GM20431 (cell line): ENCODE data around the gene PPHLN1.
"Not testable (repeated sequence)": the region's sequence is repeated elsewhere in the genome, so short reads cannot be mapped to it uniquely, and the experiment has no call there.

ENCODE experiments used
- in situ Hi-C: fragments of 300-500 bp; cut with MseI, MboI; formaldehyde crosslinking; loops from one replicate; pipeline ENCODE4 v1.15.0; 2020; ENCODE audit warnings: low sequenced_read_pairs; ENCODE audit not compliant: unreplicated experiment

The PPHLN1 gene

DNA sequence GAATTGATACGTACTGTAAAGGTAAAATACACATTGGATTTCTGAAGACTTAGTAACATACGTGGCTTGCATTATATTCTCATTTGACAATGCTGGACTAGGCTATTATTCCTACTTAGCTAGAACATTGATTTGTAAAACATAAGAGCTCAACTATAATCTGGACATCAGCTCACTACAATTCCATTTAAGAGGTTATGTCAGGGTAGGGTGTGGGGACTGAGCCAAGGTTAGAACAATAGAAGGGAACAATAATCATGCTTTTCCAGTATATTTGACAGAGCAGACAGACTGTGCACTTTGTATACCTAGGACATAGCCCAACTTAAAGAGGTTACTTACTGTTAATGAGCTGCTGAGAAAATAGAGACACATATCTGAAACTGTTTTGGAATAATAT lies 10.9 kb upstream of the PPHLN1 start:
- in situ Hi-C loops, result no loop called here

DNA sequence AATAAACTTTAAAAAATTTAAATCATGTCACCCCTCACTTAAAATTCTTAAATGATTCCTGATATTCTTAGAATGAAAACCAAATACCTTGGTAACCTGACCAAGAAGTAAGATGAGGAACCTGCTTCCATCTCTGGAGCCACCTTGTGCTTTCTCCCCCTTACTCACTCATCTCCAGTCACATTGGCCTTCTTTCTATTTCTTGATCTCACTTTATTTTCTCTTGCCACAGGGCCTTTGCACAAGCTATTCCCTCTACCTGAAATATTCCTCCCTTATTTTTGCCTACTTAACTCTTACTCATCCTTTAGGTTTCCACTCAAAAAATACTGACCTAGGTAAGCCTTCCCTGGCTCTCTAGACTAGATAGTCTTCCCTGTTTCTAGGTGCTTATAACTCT lies 5.2 kb upstream of the PPHLN1 start:
- in situ Hi-C loops, result no loop called here

GRCh38 chr12:42322567-42322966 lies 3.4 kb upstream of the PPHLN1 start:
- in situ Hi-C loops, result no loop called here

DNA sequence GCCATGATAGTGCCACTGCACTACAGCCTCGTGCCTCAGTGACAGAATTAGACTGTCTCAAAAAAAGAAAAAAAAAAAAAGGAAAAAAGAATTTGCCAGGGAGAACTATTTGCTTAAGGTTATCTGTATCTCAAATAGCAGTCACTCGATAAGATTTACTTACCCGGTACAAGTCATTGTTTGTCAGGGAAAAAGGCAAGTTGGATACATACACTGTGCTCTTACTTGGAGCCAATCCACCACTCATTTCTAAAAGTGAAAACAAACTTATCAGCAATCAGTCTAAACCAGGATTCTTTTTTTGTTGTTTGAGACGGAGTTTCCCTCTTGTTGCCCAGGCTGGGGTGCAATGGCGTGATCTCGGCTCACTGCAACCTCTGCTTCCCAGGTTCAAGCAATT lies 2.1 kb upstream of the PPHLN1 start:
- in situ Hi-C loops, result no loop called here

- in situ Hi-C loops, result no loop called here
Measured at GRCh38 chr12:42325326-42325652, 678 bp upstream of the PPHLN1 start.

DNA sequence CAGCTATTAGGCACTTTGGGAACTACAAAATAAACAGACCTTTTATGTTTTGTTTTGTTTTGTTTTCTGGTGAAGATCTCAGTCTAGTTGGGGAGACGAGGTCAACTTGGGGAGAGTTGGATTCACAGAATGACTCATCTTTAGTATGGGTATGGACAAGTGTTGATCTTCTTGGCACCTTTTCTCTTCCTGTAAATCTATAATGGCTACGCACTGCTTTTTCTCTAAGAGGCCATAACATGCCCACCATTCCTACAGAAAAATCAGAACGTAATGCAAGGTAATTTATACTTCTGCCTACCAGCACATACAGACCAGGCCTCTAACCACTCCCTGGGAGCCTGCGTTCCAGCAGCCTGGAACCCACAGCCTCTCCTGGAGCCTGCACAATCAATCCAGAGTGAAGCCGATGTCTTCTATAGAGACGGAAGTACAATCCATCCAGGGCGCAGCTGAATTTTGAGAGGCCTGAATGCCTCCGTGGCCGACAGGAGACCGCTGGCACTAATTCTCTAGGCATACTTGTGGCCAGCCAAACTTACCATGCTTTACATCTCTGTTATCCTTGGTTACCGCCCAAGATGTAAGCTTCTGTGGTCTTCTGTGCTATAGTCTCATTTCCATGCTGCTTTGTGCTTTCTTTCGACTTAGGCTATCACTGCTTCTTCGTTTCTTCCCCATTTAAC lies 717 bp downstream of the PPHLN1 start:
- in situ Hi-C loops, result no loop called here

DNA sequence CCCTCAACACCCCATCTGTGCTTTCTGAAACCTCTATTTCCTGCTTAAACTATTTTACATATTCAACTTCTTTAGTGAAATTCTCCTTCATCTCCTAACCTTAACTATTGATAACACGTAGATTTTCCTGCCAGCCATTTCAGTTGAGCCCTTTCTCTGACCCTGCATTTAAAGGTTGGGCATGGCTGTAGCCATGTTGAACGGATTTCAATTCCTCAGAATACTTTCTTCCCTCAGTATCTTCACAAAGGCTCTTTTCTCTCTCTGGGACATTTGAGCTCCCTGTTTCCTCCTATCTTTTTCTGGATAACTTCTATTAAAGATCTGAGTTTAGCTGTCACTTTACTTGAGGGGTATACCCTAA lies 1.2 kb downstream of the PPHLN1 start:
- in situ Hi-C loops, result no loop called here

DNA sequence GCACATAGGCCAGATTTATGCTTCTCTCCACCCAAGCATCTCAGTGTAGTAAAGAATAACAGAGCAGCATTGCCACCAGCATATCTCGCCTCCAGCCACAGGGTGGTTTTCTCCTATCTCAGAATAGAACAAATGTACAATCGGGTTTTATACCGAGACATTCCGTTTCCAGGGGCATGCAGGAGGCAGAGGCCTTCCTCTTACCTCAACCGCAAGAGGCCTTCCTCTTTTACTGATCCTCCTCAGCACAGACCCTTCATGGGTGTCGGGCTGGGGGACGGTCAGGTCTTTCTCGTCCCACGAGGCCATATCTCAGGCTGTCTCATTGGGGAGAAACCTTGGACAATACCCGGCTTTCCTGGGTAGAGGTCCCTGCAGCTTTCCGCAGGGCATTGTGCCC lies 4.1 kb downstream of the PPHLN1 start:
- in situ Hi-C loops, result not testable (repeated sequence)

DNA sequence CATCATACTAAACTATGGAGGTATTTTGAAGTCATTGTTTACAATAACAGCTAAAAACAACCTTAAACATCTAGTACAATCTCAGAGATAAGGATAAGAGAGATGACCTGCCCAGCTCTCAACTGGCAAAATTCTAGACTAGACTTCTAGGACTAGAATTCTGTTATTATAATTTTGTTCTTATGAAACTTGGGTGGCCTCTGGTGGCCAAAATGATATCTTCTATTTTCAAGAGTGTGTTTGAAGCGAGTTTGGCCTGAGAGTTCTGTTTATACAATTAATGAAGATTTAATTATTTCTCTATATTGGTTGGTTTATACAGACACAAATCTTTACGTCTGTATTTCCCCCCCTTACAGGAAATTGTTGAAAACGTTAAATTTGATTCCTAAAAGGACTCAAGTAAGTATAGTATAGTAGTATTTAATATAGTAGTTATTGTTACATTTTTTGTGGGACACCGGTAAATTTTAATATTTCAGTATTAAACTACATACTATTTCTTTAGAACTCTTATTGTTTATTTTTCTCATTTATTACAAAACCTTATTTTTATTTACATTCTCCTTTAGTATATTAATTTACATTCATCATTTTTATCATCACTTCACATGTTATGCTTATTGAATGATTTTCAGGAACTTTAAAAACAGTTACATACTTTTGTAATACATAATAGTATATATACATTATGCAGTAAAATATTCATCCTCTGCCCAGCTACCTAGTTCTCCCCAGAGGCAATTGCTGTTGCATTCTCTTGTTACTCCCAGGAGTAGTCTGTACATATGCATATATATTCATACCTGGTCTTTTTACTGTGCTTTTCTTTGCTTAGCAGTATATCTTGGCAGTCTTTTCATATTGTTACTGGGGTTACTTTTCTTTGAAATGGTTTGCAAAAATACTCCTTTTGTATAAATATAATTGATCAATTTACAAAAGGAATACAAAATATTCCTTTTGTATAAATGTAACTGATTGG lies 6.6 kb downstream of the PPHLN1 start:
- in situ Hi-C loops, result no loop called here

DNA sequence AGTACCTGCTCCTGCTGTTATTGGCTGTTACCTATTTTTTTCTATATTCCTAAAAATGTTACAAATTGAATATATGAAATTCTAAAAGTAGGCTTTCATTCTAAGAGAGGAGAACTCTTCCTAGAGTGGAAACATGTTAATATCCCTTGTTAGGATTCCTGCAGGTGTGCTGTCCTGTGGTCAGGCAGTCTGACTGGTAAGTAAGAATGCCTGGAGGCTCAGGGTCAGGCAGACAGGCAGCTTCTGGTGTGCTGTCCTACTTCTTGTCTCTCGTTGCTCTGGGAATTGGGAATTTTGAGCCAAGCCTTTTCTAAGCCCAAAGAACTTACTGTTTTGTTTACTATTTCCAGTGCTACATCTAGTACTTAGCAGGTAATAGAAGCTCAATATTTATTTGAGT lies 10.3 kb downstream of the PPHLN1 start:
- in situ Hi-C loops, result no loop called here

GRCh38 chr12:42338280-42338679 lies 12.3 kb downstream of the PPHLN1 start:
- in situ Hi-C loops, result no loop called here

GRCh38 chr12:42342028-42342427 lies 16.1 kb downstream of the PPHLN1 start:
- in situ Hi-C loops, result no loop called here

DNA sequence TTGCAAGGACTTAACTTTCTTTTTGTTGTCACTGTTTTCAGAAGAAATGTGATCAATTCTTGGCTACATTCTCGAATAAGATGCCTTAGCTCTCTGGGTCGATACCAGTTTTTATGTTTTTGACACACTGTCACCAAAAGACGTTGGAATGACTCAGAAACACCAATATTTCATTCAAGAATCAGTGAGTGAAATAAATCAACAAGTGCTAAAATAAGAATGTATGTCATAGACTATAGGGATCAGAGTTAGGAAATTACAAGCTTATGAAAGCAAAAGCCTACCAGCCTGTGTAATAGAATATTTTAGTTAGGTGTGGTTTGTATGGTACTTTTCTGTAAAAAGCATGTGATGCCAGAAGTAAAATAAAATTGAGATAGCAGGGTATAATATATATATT lies 17.8 kb downstream of the PPHLN1 start:
- in situ Hi-C loops, result no loop called here

GRCh38 chr12:42346403-42347002 lies 20.5 kb downstream of the PPHLN1 start:
- in situ Hi-C loops, result no loop called here

DNA sequence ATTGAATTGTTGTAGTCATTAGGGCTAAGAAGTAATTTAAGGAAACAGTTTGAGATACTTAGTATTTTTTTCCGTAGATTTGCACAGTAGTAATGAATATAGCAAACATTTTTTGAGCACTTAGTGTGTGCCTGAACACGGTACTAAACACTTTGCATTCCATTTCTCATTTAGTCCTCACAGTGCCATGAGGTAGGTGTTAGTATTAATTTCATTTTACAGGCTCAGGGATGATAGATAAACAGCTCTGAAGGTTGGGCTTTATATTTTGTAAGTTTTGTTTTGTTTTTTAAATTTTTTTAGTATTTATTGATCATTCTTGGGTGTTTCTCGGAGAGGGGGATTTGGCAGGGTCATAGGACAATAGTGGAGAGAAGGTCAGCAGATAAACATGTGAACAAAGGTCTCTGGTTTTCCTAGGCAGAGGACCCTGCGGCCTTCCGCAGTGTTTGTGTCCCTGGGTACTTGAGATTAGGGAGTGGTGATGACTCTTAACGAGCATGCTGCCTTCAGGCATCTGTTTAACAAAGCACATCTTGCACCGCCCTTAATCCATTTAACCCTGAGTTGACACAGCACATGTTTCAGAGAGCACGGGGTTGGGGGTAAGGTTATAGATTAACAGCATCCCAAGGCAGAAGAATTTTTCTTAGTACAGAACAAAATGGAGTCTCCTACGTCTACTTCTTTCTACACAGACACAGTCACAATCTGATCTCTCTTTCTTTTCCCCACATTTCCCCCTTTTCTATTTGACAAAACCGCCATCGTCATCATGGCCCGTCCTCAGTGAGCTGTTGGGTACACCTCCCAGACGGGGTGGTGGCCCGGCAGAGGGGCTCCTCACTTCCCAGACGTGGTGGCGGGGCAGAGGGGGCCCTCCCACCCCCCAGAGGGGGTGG lies 23.4 kb downstream of the PPHLN1 start:
- in situ Hi-C loops, result not testable (repeated sequence)

DNA sequence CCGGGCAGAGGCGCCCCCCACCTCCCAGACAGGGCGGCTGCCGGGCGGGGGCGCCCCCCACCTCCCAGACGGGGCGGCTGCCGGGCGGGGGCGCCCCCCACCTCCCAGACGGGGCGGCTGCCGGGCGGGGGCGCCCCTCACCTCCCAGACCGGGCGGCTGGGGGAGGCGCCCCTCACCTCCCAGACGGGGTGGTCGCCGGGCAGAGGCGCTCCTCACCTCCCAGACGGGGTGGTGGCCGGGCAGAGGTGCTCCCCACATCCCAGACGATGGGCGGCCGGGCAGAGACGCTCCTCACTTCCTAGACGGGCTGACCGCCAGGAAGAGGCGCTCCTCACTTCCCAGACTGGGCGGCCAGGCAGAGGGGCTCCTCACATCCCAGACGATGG lies 24.0 kb downstream of the PPHLN1 start:
- in situ Hi-C loops, result not testable (repeated sequence)

DNA sequence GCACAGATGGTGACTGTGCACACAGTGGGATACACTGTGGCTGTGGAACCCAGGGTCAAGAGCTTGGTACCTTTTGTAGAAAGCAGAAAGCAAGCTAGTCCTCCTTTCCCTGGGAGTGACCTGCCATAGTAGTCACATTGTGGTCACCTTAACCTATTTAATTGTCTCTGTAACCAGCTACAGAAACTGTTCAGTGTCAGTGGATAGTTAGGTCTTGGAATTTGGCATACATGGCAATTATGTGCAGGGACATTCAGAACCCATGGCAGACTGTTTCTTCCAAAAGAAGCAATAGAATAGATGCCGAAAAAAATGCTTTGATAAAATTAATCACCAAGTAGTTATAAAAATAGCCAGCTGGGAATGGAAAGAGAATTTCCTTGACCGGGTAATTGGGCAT lies 30.4 kb downstream of the PPHLN1 start:
- in situ Hi-C loops, result no loop called here

DNA sequence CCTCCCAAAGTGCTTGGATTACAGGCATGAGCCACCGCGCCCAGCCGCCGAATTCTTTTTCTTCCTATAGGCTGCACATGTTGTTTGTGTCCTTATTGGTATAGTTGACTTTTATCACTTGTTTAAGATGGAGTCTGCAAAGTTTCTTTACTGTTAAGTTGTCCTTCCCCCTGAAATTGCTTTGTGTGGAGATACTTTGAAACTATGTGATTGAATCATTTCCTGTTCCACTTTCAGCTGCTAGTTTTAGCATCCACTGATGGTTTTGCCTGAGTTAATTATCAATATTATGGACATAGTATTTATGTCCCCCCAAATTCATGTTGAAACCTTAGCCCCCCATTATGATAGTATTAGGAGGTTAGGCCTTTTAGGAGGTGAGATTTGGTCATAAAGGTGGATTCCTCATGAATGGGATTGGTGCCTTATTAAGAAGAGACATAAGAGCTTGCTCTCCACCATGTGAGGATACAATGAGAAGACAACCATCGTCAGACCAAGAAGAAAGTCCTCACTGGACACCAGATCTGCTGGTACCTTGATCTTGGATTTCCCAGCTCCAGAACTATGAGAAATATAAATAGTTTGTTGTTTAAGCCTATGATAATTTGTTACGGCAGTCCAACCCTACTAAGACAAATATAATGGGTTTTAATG lies 34.9 kb downstream of the PPHLN1 start:
- in situ Hi-C loops, result no loop called here

- in situ Hi-C loops, result no loop called here
Measured at GRCh38 chr12:42361909-42362646, 36.1 kb downstream of the PPHLN1 start.
